ENCODE measurements around the gene GALNT2. TPM values are rescaled to one million over a fixed set of nuclear protein-coding genes. Genes with fewer than 3 reads are reported as not detected.
A peak's percentile ranks its signal among the peaks of the same experiment; 100 is the strongest.

Gene GALNT2
- total and polyA plus RNA-seq, 9 of the 15 experiments (the other 6 are each of a cell fraction or from before 2014, with no cell fraction given): 1.6 to 106 (median 51.9) TPM

- peaks cover 4% of the 10 kb centered on the region; the same call in 1 of the 2 replicates for H3K9me3 ChIP-seq (replicated peaks; ENCODE audit: control insufficient read depth, insufficient read depth, low read depth, low read length)
- H4K20me1 ChIP-seq (replicated peaks; ENCODE audit: control insufficient read depth, insufficient read depth, low read length): no peaks in the 10 kb centered on the region
- H3K4me3 ChIP-seq: no peak overlapping the region
- ATAC-seq (no peak), DNase-seq (ENCODE audit: extremely low read depth in 1 of 4, low spot score in 3 of 4) (no peak), FAIRE-seq (peak; percentile 35)
- ChIA-PET CTCF (ENCODE audit: low intra/inter-chr PET ratio) (interaction anchor here (1.1 kb wide), 1 partner anchor 452 kb away, joined by 3 read pairs; no protein-coding TSS in a partner anchor), POLR2A (interaction anchor here (0.6 to 0.8 kb wide), 3 partner anchors 11 to 64 kb away, joined by 3 to 4 read pairs (median 3); no protein-coding TSS in a partner anchor)
- intact Hi-C loops (cut with micrococcal nuclease) (loop anchor here (1.0 to 2.0 kb wide), 3 partner anchors 18 to 100 kb away; partner anchors contain the start of gene GALNT2), in situ Hi-C loops (cut with MboI) (no loop called here)
- no peaks in the 10 kb centered on the region for H3K9me1 ChIP-seq (ENCODE audit: control insufficient read depth, insufficient read depth, low read length)
- no peak overlapping the region for H3K27ac ChIP-seq (ENCODE audit: extremely low read depth, low read depth, low read length)
- no TSS peak for BruUV-seq (replicated peaks)
- 82% methylated on average over 6 of the region's 6 CpGs for WGBS (ENCODE audit: insufficient coverage, low coverage, missing lambda C conversion rate)
- H3K27me3 ChIP-seq (ENCODE audit: control insufficient read depth in 2 of 2, insufficient read depth in 2 of 2, low read length in 2 of 2): no peaks in the 10 kb centered on the region
- peaks cover 9% of the 10 kb centered on the region; the same call in 2 of the 3 replicates for H3K36me3 ChIP-seq (ENCODE audit: control insufficient read depth, insufficient read depth, low read length)
- H3K9ac ChIP-seq (ENCODE audit: insufficient read depth in 1 of 2, low read depth in 2 of 2, low read length in 2 of 2): peak overlapping the region in 1 of 2 experiments; percentile 81; a peak in 1 of 4 replicates
- H2AFZ ChIP-seq (ENCODE audit: low read depth, low read length): no peak overlapping the region
- TF ChIP-seq RUNX1 (IDR thresholded peaks at IDR 0.05; ENCODE audit: low read depth) (no peak), SIN3A (IDR thresholded peaks at IDR 0.05; ENCODE audit: borderline replicate concordance in 2 of 2, control insufficient read depth in 1 of 2, low read depth in 2 of 2, low read length in 2 of 2) (no peak), ATF6 (CRISPR knock-in tag; IDR thresholded peaks at IDR 0.05) (no peak), ZNF174 (CRISPR knock-in tag; IDR thresholded peaks at IDR 0.05) (no peak), ZNF589 (CRISPR knock-in tag; IDR thresholded peaks at IDR 0.05; ENCODE audit: low read depth) (no peak), ZKSCAN1 (IDR thresholded peaks at IDR 0.05; ENCODE audit: low read depth, low read length) (no peak), SRSF1 (IDR thresholded peaks at IDR 0.05; ENCODE audit: low read depth, low read length) (no peak), MBD1 (CRISPR knock-in tag; IDR thresholded peaks at IDR 0.05) (no peak), FOXK1 (CRISPR knock-in tag; IDR thresholded peaks at IDR 0.05; ENCODE audit: borderline replicate concordance) (no peak), ZNF695 (CRISPR knock-in tag; IDR thresholded peaks at IDR 0.05) (no peak), EHMT2 (IDR thresholded peaks at IDR 0.05) (no peak), PML (IDR thresholded peaks at IDR 0.05; ENCODE audit: low read length) (no peak), SMAD3 (CRISPR knock-in tag; conservative IDR thresholded peaks at IDR 0.05) (no peak), ARID2 (IDR thresholded peaks at IDR 0.05) (no peak)
- TF ChIP-seq, protein P1, sequence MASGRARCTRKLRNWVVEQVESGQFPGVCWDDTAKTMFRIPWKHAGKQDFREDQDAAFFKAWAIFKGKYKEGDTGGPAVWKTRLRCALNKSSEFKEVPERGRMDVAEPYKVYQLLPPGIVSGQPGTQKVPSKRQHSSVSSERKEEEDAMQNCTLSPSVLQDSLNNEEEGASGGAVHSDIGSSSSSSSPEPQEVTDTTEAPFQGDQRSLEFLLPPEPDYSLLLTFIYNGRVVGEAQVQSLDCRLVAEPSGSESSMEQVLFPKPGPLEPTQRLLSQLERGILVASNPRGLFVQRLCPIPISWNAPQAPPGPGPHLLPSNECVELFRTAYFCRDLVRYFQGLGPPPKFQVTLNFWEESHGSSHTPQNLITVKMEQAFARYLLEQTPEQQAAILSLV (tag; IDR thresholded peaks at IDR 0.05): no peak
- H3K4me2 ChIP-seq (ENCODE audit: insufficient read depth, low read length): no peak overlapping the region
- peaks cover 13 to 39% of the 10 kb centered on the region in 2 experiments for H3K4me1 ChIP-seq (replicated peaks in 1 of 2; ENCODE audit: control insufficient read depth in 2 of 2, insufficient read depth in 2 of 2, low read length in 2 of 2)
- peaks cover 95% of the 10 kb centered on the region for H3K79me2 ChIP-seq (ENCODE audit: control insufficient read depth, insufficient read depth, low read length)
Measured at GRCh38 chr1:230166366-230167132, 99.5 kb downstream of the GALNT2 start.

Measured in K562 (cell line).